NCI-H146 treated with DMSO at 0.1 percent for 48 hours (cell line): ENCODE measurements around the gene SLC12A9.
A peak's percentile ranks its signal among the peaks of the same experiment; 100 is the strongest.
"Not testable (repeated sequence)": the region's sequence is repeated elsewhere in the genome, so short reads cannot be mapped to it uniquely, and the experiment has no call there.

ENCODE experiments used
- DNase-seq: peaks from one replicate; lab custom pipeline; 2025; ENCODE audit not compliant: unreplicated experiment; lab: John Stamatoyannopoulos, UW

The SLC12A9 gene

GRCh38 chr7:100894860-100895700 is 42.6 kb downstream of the SLC12A9 start:
- DNase-seq, result no peak

DNA sequence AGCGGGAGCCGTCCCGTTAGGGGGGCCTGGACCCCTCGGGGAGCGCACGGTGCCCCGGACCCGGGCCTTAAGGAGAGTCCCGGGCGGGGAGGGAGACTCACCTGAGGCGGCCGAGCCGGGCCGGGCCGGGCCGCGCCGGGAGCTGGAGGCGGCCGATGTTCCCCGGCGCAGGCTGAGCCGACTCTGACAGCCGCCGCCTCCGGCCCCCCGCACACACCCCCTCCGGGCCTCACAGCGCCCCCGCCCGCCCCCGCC is 43.1 kb downstream of the SLC12A9 start, which contains the start of gene ACHE:
ACHE (minus strand) TSS at position 188 of the 255 bp plus-strand sequence. CDS start 1,656 bp downstream, outside the sequence.
- no peak for DNase-seq

- no peak for DNase-seq
These were observed 43.6 kb downstream of the SLC12A9 start for GRCh38 chr7:100895956-100896731.

- peak; percentile 13 for DNase-seq
These were observed 44.5 kb downstream of the SLC12A9 start for GRCh38 chr7:100896732-100897608.

- no peak for DNase-seq
These were observed 45.4 kb downstream of the SLC12A9 start for GRCh38 chr7:100897772-100898454.

DNA sequence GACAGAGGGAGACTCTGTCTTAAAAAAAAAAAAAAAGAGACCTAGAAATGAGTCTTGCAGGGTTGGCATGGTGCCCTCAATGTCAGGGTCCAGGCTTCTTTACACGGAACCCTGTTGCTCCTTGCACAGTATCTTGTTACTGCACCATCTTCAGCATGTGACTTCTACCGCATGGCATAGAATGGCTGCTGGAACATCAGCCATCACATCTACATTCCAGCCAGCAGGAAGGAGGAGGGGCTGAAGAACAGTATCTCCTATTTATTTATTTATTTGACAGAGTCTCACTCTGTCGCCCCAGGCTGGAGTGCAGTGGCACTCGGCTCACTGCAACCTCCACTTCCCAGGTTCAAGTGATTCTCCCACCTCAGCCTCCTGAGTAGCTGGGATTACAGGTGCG is 46.9 kb downstream of the SLC12A9 start:
- no peak for DNase-seq

DNA sequence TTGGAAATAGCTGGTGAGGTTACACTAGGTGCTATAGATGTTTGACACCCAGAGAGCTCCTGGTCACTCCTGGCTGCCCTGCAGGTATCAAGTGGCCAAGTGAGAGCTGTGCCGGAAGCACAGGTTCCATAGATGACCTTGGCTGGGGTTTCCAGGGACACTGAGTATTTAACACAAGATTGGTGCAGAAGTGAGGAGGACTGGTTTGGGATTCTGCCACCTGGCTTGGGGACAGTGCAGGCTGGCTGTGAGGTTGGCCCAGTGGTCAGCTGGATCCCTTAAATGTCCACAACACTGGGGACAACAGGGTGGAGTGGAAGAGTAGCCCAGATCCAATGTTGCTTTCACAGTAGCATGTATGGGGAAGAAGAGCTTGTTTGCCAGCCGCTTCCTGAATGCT is 48.5 kb downstream of the SLC12A9 start:
- no peak for DNase-seq

GRCh38 chr7:100901921-100902332 is 49.4 kb downstream of the SLC12A9 start:
- DNase-seq, result no peak

GRCh38 chr7:100902638-100903037 is 50.1 kb downstream of the SLC12A9 start:
- DNase-seq, result no peak

DNA sequence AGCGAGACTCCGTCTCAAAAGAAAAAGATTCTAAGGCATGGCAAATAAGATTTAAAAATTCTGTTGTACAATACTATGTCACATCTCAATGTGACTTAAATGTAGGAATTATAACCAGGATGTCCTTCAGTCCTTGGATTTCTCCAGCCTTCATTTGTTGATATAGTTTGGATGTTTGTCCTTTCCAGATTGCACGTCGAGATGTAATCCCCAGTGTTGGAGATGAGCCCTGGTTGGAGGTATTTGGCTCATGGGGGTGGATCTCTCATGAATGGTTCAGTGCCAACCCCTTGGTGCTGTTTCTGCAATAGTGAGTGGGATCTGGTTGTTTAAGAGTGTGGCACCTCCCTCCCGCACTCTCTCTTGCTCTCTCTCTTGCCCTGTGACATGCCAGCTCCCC is 56.0 kb downstream of the SLC12A9 start:
- DNase-seq, result no peak

GRCh38 chr7:100910443-100910842 is 57.9 kb downstream of the SLC12A9 start:
- DNase-seq, result not testable (repeated sequence)

DNA sequence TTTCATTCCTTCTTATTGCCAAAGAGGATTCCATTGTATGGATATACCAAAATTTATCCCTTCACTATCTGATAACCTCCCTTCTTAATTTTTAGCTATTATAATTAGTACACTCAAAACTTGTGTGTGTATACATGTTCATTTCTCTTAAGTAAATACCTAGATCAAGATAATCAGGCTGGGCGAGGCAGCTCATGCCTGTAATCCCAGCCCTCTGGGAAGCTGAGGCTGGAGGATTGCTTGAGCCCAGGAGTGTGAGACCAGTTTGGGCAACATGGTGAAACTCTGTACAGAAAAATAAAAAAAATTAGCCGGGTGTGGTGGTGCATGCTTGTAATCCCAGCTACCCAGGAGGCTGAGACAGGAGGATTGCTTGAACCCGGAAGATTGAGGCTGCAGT is 59.0 kb downstream of the SLC12A9 start:
- no peak for DNase-seq

- DNase-seq, result no peak
These were observed 61.8 kb downstream of the SLC12A9 start for GRCh38 chr7:100914208-100914878.

DNA sequence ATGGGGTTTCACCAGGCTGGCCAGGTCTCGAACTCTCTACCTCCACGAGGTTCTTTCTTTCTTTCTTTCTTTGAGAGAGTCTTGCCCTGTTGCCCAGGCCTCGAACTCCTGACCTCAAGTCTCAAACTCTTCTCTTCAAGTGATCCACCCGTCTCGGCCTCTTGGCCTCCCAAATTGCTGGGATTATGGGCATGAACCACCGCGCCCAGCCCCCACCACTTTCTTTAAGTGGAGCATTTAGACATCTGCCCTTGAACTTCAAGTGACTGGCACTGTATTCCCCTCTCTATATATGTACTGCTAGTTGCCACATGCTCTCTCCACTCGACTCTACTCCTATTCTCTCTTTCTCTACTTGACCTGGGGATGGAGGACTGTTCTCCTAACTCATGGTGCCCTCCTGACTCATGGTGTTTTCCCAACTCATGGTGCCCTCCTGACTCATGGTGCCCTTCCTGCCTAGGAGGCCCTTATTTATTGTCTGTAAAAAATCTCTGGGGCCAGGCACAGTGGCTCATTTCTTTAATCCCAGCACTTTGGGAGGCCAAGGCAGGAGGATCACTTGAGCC is 62.5 kb downstream of the SLC12A9 start:
- DNase-seq, result no peak
